HG03432 (cell line): ENCODE data around the gene GASK1B.

ENCODE experiments used
- ATAC-seq: cut with Tn5 transposase; IDR thresholded peaks from one replicate; pipeline ENCODE4 v1.9.1; 2021; ENCODE audit warnings: mild to moderate bottlenecking, moderate library complexity; ENCODE audit not compliant: unreplicated experiment

The GASK1B gene

GRCh38 chr4:158172261-158173258, at the start of gene GASK1B:
TSS of gene GASK1B (minus strand) at chr4:158173025. CDS start at chr4:158171375, 1,650 bp downstream.
- ATAC-seq = peak; percentile 49

GRCh38 chr4:158219623-158220022, 46.8 kb upstream of the GASK1B start:
- ATAC-seq = no peak

DNA sequence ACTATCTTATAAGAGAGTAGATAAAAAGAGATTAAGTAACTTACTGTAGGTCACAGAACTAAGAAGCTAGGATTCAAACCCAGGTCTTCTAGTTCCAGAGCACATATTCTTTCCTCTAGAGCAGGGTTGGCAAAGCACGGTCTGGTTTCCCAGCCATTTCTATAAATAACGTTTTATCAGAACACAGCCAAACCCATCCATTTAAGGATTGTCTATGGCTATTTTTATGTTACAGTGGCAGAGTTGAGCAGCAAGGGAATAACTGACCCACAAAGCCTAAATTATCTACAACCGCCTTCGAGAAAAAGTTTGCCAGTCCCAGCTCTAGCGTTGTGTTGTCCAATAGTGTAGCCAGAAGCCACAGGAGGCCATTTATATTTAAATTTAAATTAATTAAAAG, 44.9 kb upstream of the GASK1B start:
- no peak for ATAC-seq

DNA sequence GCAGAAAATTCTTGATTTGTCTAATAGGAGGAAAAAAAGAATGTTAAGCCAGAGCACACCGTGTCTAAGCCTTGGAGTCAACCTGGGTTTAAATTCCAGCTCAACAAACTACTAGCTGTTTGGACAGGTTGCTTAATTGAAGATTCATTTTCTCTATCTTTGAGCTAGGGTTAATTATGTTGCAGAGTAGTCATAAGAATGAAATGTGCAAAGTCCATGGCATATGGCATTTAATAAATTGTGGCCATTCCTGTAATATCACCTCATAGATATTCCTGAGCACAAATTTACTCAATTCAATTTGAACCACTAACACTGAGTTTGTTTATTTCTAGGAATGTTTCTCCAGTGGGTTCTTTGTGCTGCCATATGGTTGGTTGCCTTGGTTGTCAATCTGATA, 42.0 kb upstream of the GASK1B start:
- ATAC-seq = no peak

DNA sequence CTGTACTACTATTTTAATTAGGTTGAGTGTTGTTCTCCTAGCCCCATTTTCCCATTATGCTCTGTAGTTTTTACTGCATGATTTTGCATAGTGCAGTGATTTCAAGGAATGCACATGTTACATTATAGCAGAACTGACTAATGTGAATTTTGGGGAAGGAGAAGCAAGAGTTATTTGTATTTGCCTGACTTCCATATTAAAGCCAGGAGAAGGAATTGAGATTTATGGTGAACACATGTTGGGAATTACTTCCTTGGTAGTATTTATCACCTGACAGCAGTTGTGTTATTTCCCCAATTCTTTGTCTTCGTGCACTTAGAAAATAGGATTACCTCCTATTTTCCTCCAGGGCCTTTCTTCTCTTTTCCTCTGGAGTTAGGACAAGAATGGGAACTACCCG, 40.6 kb upstream of the GASK1B start:
- no peak for ATAC-seq

- no peak for ATAC-seq
These were observed 38.4 kb upstream of the GASK1B start for GRCh38 chr4:158211222-158211621.

DNA sequence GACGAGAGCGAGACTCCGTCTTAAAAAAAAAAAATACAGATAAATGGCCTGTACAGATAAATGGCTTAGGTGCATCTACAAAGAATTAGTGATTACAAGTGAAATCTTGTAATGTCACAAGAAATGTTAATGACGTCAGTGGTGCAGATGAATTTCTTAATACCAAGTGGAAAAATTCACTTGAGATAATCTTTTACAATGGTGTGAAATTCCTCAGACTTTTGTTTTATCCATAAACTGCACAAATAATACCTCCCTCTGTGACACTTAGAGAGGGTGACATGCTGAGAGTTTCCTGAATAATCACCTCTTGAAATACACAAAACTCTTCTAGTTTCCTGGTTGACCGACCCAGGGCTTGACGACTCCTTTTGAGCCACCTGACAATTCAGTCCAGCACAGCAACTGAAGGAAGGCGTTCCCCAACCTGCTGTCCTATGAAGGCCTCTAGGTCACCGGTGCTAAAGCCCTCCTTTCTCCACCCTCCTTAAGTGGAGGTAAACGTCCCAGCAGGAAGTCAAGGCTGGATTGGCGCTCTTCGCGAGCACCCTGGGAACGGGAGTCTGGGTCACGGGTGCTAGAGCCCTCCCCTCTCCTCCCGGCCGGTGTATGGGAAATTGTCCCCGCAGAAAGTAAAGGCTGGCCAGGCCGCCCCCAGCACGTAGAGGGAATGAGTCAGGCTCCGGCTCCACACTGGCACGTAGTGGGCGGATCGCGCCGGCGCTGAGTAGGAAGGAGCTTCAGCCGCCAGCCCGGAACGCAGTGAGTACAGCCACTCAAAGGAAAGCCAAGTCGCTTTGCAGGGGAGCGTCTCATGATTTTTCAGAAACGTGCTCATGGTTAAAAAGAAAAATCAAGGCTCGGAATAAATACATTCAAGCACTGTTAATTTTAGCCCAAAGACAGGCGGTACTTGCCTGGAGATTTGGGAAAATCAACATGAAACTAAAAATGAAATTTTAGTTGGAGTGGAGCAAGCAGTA, 37.3 kb upstream of the GASK1B start, which contains the start of gene TMEM144:
Gene TMEM144, plus strand, starts transcription at position 662 of the 983 bp plus-strand sequence. CDS start 2,182 bp downstream, outside the sequence.
- ATAC-seq = peak; percentile 98

DNA sequence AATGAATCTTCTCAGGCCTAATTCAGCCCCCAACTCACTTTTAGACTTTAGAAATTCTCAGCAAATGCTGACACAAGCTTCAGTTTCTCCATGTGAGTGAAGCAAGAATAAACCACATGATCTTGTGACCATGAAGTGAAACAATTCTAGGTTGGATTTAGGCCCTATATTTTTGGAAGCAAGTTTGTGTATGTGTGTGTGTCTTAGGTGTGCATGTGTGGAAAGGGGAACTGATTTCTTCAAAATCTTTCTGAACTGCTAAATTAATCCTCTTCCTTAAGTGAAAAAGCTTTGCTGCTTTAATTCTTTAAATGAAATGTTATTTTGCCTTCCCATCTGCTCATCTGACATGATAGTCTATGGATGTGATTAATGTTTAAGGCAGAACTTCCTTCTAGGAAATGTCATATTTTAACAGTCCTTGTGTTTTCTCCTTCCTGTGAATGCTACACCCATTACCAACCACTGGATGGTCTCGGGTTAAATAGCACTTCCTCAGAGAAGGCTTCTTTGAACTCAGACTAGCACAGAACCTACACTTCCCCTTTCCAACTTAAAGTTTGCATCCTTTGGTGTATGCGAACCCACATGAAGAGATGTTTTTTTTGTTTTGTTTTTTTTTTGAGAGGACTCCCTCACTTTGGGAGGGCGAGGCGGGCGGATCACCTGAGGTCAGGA, 36.3 kb upstream of the GASK1B start:
- peak; percentile 46 for ATAC-seq

- ATAC-seq = no peak
These were observed 31.1 kb upstream of the GASK1B start for GRCh38 chr4:158203929-158204328.

DNA sequence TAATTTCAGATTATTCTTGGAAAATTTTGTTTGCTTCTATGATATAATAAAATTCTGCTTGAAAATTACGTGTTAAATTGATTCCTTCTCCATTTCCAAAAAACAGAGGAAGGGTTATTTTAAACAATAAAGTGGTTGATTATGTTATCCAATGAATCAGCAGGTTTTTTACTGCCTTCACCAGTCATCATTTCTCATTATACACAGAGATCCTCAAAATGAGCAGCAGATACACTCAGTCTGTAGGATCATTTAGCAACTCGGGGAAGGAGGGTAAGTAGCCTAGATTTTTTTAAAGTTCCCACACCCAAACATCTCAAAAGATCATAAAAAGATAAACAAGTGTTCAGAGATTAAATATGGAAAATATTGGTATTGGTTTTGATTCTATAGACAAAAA, 30.6 kb upstream of the GASK1B start:
- ATAC-seq = no peak

DNA sequence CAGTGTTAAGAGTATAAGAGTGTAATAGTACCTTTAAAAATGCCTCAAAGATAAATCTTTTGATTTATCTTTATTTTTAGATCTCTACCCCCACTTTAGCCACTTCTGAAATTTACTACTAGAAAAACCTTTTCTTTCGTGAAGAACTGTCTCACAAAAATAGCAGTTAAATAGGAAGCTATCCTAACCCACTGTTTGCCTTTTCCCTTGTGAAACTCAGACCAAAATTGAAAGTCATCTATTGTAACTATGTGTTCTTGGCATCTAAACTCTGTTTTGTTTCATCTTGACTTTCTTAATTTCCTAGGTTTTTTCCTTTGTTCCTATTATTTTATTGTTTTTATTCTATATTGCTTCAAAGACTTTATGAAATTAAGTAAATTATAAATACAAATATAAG, 29.7 kb upstream of the GASK1B start:
- no peak for ATAC-seq

DNA sequence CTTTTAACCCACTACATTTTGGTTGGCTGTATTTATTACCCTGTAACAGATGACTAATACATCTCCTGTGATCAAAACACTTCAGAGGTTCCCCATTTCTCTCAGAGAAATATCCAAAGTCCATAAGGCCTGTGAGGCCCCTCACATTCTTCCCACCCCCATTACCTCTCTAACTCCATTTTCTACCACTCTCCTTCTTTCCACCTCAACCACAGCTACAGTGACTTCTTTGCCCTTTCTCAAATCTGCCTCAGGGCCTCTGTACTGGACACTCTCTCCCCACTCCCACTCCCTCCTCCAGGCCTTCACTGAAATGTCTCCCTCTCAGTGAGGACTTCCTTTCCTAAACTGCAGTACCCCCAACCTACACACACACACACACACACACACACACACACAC, 29.1 kb upstream of the GASK1B start:
- no peak for ATAC-seq

DNA sequence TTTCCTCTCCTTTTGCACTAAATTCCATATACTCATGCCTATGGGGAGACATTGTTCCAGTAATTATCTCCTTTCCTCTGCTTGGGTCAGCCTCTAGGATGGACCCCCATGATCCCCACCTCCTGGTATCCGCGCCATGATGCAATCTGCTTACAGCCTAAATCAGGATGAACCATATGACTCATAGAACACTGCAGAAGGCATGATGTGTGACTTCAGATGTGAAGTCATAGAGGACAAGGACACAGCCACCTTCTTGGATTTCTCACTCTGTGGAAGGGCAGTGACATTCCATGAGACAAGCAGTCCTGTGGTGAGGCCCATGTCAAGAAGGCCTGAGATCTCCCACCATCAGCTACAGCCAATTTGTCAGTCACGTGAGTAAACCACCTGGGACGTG, 28.5 kb upstream of the GASK1B start:
- no peak for ATAC-seq

- no peak for ATAC-seq
These were observed 27.4 kb upstream of the GASK1B start for GRCh38 chr4:158200214-158200613.

GRCh38 chr4:158197194-158197776, 24.5 kb upstream of the GASK1B start:
- ATAC-seq = no peak

DNA sequence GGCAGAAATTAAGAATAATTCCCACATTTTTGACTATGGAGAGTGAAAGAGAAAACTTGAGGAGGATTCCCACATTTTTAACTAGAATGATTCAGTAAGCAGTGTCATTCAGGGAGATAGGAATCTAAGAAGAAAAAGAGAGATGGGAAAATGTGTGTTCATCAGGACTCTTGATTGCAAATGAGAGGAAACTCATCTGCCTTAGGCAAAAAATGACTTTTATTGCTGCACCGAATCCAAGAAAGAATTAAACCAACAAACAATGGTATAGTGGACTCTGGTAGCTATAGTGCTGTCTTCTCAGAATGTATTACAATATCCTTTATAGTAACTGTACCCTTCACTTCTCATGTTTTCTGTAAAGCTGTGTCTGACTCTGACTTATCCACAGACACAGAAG, 22.5 kb upstream of the GASK1B start:
- no peak for ATAC-seq

DNA sequence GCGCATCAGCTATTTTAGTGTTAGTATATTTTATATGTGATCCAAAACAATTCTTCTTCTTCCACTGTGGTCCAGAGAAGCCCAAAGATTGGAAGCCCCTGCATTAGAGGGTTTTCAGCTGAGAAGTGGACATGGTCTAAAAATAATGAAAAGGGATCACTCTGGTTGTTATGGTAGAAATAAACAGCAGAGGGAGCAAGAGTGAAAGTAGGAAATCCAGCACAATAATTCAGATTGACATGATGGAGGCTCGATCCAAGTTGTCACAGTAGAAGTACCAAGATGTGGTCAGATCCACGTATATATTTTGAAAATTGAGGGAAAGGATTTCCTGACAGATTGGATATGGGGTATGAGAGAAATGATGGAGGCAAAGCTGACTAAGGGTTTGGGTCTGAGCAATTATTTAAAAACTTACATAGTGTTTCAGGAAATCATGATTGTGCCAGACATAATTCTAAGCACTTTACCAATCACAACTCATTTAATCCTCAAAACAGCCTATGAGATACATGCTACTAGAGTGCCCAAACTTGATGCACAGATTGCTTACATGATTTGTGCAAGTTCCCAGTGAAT, 20.4 kb upstream of the GASK1B start:
- ATAC-seq = peak; percentile 70

DNA sequence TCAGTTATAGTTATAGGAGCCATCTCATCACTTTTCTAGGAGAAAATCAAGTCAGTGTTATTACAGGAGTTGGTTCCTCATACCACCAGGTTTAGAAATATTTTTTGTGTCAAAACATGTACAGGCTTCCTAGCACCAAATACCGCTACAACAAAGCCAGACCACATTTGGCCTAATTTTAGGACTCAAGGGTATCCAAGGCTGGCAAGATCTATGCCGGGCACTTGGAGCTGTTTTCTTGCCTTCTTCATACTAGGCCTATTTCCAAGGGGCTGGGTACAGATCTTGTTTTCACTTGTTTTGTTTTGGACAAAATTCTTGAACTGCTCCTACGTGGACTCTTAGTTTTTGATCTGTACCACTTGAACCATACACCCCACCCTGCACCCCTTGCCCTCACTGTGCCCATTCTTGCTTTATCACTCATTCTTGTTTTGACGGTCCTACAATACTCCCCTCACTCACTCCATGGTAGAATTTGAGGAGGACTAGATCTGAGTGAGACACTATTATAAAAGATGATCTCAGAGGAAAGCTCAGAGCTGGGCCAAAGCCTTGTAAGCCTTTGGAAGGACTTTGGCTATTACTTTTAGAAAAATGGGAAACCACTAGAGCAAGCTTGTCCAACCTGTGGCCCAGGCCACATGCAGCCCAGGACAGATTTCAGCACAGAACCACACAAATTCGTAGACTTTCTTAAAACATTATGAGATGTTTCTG, 19.8 kb upstream of the GASK1B start:
- ATAC-seq = peak; percentile 4

DNA sequence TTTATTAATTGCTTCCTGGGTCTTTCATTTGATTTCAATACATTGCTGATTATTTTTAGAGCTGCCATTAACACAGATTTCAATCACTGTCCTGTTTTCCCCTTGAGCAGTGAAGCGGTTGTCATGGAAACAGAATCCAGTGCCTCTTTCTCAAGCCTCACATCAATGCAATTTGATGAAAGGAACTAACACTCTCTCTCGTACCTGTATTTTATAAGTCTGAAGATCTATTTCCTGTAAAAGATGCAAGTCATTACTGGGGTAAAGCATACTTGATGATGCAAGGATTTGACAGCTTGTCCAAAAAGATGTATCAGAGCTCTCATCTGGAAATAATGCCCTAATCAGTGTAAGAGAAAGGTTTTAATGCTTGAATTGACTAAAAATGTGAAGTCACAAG, 17.9 kb upstream of the GASK1B start:
- no peak for ATAC-seq
